Neural progenitor cell (in vitro differentiated cells): Measurements from ENCODE around the gene ART3. TPM values are rescaled to one million over a fixed set of nuclear protein-coding genes. Genes with fewer than 3 reads are reported as not detected.
"Not testable (repeated sequence)": the region's sequence is repeated elsewhere in the genome, so short reads cannot be mapped to it uniquely, and the experiment has no call there.

Source experiments
- DNase-seq: peaks from one replicate; pipeline ENCODE4 v3.0.0-alpha.2; 2016; ENCODE audit warnings: low spot score
- H2AFZ ChIP-seq: fragments of 200-600 bp; sonication (generic); replicated peaks from 2 replicates; pipeline ENCODE4 v1.6.1; 2016; ENCODE audit warnings: antibody characterized with exemption
- H3F3A ChIP-seq: fragments of 200-600 bp; sonication (generic); 2 replicates; pipeline ENCODE4 v1.6.1; 2016; ENCODE audit warnings: antibody characterized with exemption, low read depth
- H3K27ac ChIP-seq: fragments of 200-600 bp; sonication (generic); 2 replicates; pipeline ENCODE4 v1.5.1; 2016; ENCODE audit warnings: mild to moderate bottlenecking
- H3K27me3 ChIP-seq: fragments of 200-600 bp; sonication (generic); 2 replicates; pipeline ENCODE4 v1.6.1; 2016; ENCODE audit warnings: mild to moderate bottlenecking, moderate library complexity
- H3K36me3 ChIP-seq: fragments of 200-600 bp; sonication (generic); 2 replicates; pipeline ENCODE4 v1.5.1; 2016
- H3K4me1 ChIP-seq: fragments of 200-600 bp; sonication (generic); 2 replicates; pipeline ENCODE4 v1.6.1; 2016; ENCODE audit warnings: mixed run types
- H3K4me2 ChIP-seq: fragments of 200-600 bp; sonication (generic); 2 replicates; pipeline ENCODE4 v1.6.1; 2016
- H3K4me3 ChIP-seq: fragments of 200-600 bp; sonication (generic); 2 replicates; pipeline ENCODE4 v1.5.1; 2016
- H3K79me2 ChIP-seq: fragments of 200-600 bp; sonication (generic); 2 replicates; pipeline ENCODE4 v1.6.1; 2016; ENCODE audit warnings: low read depth
- H3K9ac ChIP-seq: fragments of 200-600 bp; sonication (generic); 2 replicates; pipeline ENCODE4 v1.6.1; 2016
- H3K9me3 ChIP-seq: fragments of 200-600 bp; sonication (generic); 2 replicates; pipeline ENCODE4 v1.5.1; 2016; ENCODE audit warnings: low read depth
- H4K20me1 ChIP-seq: fragments of 200-600 bp; sonication (generic); 2 replicates; pipeline ENCODE4 v1.6.1; 2016; ENCODE audit warnings: low read depth
- H3K27ac Mint-ChIP-seq: 3 replicates; pipeline ENCODE4 v1.8.0; 2021; ENCODE audit warnings: mixed read lengths
- H3K27me3 Mint-ChIP-seq: 2 replicates; pipeline ENCODE4 v1.8.0; 2022; ENCODE audit warnings: low read depth, mild to moderate bottlenecking, inconsistent platforms, moderate library complexity, mixed read lengths; ENCODE audit not compliant: insufficient read depth
- H3K36me3 Mint-ChIP-seq: 3 replicates; pipeline ENCODE4 v1.8.0; 2021; ENCODE audit warnings: mixed read lengths
- H3K4me1 Mint-ChIP-seq: 3 replicates; pipeline ENCODE4 v1.8.0; 2021; ENCODE audit warnings: mixed read lengths
- H3K4me3 Mint-ChIP-seq: 3 replicates; pipeline ENCODE4 v1.8.0; 2021; ENCODE audit warnings: mild to moderate bottlenecking, moderate library complexity, mixed read lengths
- H3K9me3 Mint-ChIP-seq: 3 replicates; pipeline ENCODE4 v1.8.0; 2020; ENCODE audit warnings: mixed read lengths
- EZH2 ChIP-seq: fragments of 200-600 bp; sonication (generic); IDR thresholded peaks from 2 replicates; pipeline ENCODE4 v1.6.1; 2017; ENCODE audit warnings: antibody characterized with exemption, mild to moderate bottlenecking, moderate library complexity
- EZH2phosphoT487 ChIP-seq: fragments of 200-600 bp; sonication (generic); IDR thresholded peaks from 2 replicates; pipeline ENCODE4 v1.6.1; 2017; ENCODE audit warnings: antibody characterized with exemption
- total RNA-seq: library from RNA; depleted of rRNA; stranded (reverse); fragments of >200 nt; gene quantifications from 2 replicates; pipeline ENCODE4 v1.2.3, GENCODE V29; 2015; ENCODE audit warnings: low replicate concordance
- TF ChIP-seq, protein P1 (sequence below): fragments of 200-600 bp; sonication (generic); IDR thresholded peaks from 2 replicates; pipeline ENCODE4 v1.5.1; 2017; ENCODE audit warnings: antibody characterized with exemption, mild to moderate bottlenecking

The ART3 gene
- total RNA-seq, 1 donor from 2014 or later, result not detected

- H3K36me3 ChIP-seq, H2AFZ ChIP-seq, H3K4me3 ChIP-seq, H3K4me3 Mint-ChIP-seq, DNase-seq, H3K79me2 ChIP-seq, H3K27me3 ChIP-seq, H3K4me1 ChIP-seq, H3F3A ChIP-seq, H3K36me3 Mint-ChIP-seq, H3K9ac ChIP-seq, H4K20me1 ChIP-seq, H3K9me3 ChIP-seq, H3K27ac ChIP-seq, H3K27me3 Mint-ChIP-seq, H3K4me2 ChIP-seq, H3K9me3 Mint-ChIP-seq, H3K27ac Mint-ChIP-seq: not testable (repeated sequence)
- peaks cover 13% of the 10 kb centered on the region for H3K4me1 Mint-ChIP-seq
Measured at GRCh38 chr4:76049860-76050416, 24.6 kb upstream of the ART3 start.

DNA sequence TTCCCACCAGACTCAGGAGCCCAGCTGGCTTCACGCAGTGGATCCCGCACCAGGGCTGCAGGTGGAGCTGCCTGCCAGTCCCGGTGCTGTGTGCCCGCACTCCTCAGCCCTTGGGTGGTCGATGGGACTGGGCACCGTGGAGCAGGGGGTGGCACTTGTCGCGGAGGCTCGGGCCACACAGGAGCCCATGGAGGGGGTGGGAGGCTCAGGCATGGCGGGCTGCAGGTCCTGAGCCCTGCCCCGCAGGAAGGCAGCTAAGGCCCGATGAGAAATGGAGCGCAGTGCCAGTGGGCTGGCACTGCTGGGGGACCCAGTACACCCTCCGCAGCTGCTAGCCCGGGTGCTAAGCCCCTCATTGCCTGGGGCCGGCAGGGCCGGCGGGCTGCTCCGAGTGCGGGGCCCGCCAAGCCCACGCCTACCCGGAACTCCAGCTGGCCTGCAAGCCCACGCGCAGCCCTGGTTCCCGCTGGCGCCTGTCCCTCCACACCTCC lies 23.9 kb upstream of the ART3 start:
- not testable (repeated sequence) for H3K79me2 ChIP-seq

DNA sequence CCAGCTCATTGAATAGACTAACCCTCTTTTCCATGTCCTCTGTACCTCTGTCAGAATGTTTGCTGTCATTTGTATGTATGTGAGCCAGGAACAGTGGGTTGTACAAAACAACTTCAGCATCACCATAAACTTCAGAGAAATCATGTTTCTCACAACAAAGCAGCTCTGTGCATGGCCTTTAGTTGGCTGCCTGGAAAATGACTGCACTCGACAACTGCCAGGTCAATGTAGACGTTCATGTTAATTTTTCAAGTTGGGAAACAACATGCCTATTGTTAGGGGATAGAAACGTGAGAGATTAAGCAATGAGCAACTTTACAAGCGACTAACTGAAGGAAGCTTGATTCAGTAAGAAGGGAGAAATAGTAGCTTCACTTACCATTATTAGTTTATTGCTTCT lies 20.8 kb upstream of the ART3 start:
- H3K9me3 ChIP-seq, result no peaks in the 10 kb centered on the region
- no peaks in the 10 kb centered on the region for H3K36me3 ChIP-seq
- no peak overlapping the region for H3K4me2 ChIP-seq
- Mint-ChIP-seq H3K27ac (no peak overlapping the region), H3K4me1 (peaks cover 14% of the 10 kb centered on the region), H3K4me3 (no peak overlapping the region), H3K9me3 (no peaks in the 10 kb centered on the region), H3K27me3 (peaks cover 4% of the 10 kb centered on the region), H3K36me3 (no peaks in the 10 kb centered on the region)
- TF ChIP-seq EZH2phosphoT487 (no peak), EZH2 (no peak)
- TF ChIP-seq, protein P1, sequence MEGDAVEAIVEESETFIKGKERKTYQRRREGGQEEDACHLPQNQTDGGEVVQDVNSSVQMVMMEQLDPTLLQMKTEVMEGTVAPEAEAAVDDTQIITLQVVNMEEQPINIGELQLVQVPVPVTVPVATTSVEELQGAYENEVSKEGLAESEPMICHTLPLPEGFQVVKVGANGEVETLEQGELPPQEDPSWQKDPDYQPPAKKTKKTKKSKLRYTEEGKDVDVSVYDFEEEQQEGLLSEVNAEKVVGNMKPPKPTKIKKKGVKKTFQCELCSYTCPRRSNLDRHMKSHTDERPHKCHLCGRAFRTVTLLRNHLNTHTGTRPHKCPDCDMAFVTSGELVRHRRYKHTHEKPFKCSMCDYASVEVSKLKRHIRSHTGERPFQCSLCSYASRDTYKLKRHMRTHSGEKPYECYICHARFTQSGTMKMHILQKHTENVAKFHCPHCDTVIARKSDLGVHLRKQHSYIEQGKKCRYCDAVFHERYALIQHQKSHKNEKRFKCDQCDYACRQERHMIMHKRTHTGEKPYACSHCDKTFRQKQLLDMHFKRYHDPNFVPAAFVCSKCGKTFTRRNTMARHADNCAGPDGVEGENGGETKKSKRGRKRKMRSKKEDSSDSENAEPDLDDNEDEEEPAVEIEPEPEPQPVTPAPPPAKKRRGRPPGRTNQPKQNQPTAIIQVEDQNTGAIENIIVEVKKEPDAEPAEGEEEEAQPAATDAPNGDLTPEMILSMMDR, result no peak
- no peak for DNase-seq
- H3F3A ChIP-seq, result peaks cover 10% of the 10 kb centered on the region
- H3K4me1 ChIP-seq, result peaks cover 26% of the 10 kb centered on the region
- H3K27ac ChIP-seq, result no peak overlapping the region
- no peaks in the 10 kb centered on the region for H3K79me2 ChIP-seq
- no peaks in the 10 kb centered on the region for H4K20me1 ChIP-seq
- no peak overlapping the region for H3K9ac ChIP-seq
- no peak overlapping the region for H3K4me3 ChIP-seq
- peak overlapping the region; percentile 83 for H2AFZ ChIP-seq
- H3K27me3 ChIP-seq, result no peaks in the 10 kb centered on the region

More for the DNA sequence above, 23.9 kb upstream of the ART3 start:
- peaks cover 11% of the 10 kb centered on the region for H3K4me1 ChIP-seq
- not testable (repeated sequence) for H3K9ac ChIP-seq, H3K27me3 ChIP-seq, H3F3A ChIP-seq, H3K27me3 Mint-ChIP-seq, H3K36me3 ChIP-seq, H3K4me2 ChIP-seq, H3K4me3 ChIP-seq, H3K4me3 Mint-ChIP-seq, H3K27ac ChIP-seq, H3K9me3 Mint-ChIP-seq, H3K9me3 ChIP-seq, H3K36me3 Mint-ChIP-seq, H3K27ac Mint-ChIP-seq, H2AFZ ChIP-seq, DNase-seq, H4K20me1 ChIP-seq
- peaks cover 18% of the 10 kb centered on the region for H3K4me1 Mint-ChIP-seq

- Histone ChIP-seq H3K36me3 (no peaks in the 10 kb centered on the region), H2AFZ (peak overlapping the region; percentile 69), H4K20me1 (no peaks in the 10 kb centered on the region), H3K27me3 (no peaks in the 10 kb centered on the region), H3K4me1 (peaks cover 26% of the 10 kb centered on the region), H3K9me3 (no peaks in the 10 kb centered on the region), H3F3A (peaks cover 10% of the 10 kb centered on the region), H3K4me3 (no peak overlapping the region), H3K9ac (no peak overlapping the region), H3K79me2 (no peaks in the 10 kb centered on the region), H3K4me2 (peak overlapping the region; percentile 10), H3K27ac (peak overlapping the region; percentile 61)
- TF ChIP-seq, protein P1, result no peak
- no peak for TF ChIP-seq EZH2
- no peak for TF ChIP-seq EZH2phosphoT487
- Mint-ChIP-seq H3K4me1 (peaks cover 14% of the 10 kb centered on the region), H3K9me3 (no peaks in the 10 kb centered on the region), H3K27me3 (peaks cover 4% of the 10 kb centered on the region), H3K4me3 (no peak overlapping the region), H3K36me3 (no peaks in the 10 kb centered on the region), H3K27ac (no peak overlapping the region)
- DNase-seq, result no peak
Measured at GRCh38 chr4:76055016-76055415, 19.5 kb upstream of the ART3 start.
